Stimulated activated CD4-positive, alpha-beta T cell treated with anti-CD3 and anti-CD28 coated beads, Interleukin-4, amount 100 ng/mL, for 24 hours (primary cell): ENCODE data around the gene APOBEC3B.
A peak's percentile ranks its signal among the peaks of the same experiment; 100 is the strongest.
"Not testable (repeated sequence)": the region's sequence is repeated elsewhere in the genome, so short reads cannot be mapped to it uniquely, and the experiment has no call there.

Experiments
- DNase-seq: peaks from one replicate; pipeline ENCODE4 v3.0.0-alpha.2; 2020

APOBEC3B gene

DNA sequence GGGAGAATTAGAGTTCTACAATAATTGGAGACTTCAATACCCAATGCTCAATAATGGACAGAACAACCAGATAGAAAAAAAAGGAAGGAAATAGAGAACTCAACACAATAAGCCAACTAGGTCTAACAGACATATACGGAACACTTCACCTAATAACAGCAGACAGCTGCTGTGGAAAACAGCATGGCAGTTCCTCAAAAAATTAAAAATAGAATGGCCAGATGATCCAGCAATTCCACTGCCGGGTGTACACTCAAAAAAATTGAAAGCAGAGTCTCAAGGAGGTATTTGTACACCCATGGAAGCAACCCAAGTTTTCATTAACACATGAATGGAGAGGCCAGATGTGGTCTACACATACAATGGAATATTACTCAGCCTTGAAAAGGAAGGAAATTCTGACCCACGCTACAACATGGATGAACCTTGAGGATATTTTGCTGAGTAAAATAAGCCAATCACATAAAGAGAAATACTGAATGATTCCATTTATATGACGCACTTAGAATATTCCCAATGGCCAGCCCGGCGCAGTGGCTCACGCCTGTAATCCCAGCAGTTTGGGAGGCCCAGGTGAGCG is 26.2 kb downstream of the APOBEC3B start:
- not testable (repeated sequence) for DNase-seq

- no peak for DNase-seq
Observed at GRCh38 chr22:39010946-39011345, 28.8 kb downstream of the APOBEC3B start.

DNA sequence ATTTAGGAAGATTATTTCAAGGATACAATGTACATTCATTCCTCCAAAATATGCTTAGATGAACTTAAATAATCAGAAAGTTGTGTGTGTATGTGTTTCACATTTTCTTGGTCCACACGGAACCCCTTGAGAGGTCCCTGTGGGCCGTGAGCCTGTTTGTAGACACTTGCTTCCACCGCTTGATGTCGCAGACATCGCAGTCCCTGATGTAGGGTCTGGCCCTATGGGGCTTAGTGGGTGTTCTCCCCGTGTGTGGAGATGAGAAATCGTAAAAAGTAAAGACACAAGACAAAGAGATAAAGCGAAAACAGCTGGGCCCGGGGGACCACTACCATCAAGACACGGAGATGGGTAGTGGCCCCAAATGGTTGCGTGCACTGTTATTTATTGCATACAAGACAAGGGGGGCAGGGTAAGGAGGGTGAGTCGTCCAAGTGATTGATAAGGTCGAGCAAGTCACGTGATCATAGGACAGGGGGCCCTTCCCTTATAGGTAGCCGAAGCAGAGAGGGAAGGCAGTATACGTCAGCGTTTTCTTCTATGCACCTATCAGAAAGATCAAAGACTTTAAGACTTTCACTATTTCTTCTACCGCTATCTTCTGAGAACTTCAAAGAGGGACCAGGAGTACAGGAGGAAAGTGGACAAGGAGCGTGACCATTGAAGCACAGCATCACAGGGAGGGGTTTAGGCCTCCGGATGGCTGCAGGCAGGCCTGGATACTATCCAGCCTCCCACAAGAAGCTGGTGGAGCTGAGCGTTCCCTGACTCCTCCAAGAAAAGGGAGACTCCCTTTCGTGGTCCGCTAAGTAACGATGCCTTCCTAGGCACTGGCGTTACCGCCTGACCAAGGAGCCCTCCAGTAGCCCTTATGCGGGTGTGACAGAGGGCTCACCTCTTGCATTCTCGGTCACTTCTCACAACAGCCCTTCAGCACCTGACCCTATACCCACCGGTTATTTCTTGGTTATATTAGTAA is 30.7 kb downstream of the APOBEC3B start:
- no peak for DNase-seq

- DNase-seq: not testable (repeated sequence)
Observed at GRCh38 chr22:39013561-39013941, 31.4 kb downstream of the APOBEC3B start.

DNA sequence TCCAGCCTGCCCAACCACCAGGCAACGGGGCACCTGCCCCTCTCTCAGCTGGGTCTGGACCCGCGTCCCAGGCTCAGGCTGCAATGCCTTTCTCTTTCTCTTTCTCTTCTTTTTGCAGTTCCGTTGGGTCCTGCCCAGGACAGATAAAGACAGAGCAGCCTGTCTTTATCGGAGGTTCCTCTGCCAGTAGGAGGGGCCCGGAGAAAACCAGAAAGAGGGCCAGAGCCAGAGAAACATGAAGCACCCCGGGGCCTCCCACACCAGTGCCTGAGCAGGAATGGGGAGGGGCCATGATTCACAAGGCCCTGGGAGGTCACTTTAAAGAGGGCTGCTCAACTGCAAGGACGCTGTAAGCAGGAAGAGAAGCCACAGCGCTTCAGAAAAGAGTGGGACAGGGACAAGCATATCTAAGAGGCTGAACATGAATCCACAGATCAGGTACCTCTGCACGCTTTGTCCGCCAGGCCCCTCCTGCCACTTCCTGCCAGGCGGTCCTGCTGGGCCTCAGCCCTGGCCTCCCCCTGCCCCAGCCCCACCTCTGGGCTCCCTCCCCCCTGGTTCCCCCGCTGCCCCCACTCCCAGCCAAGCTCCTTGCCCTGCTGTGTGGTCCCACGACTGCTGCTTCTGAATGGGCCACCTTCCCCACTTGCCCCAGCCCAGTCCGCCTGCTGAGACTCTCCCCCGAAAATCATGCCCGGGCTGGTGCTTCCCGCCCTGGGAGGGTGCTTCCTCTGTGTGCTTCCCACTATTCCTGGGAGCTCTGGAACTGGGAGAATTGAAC is 32.0 kb downstream of the APOBEC3B start, which contains the start of gene APOBEC3C:
Gene APOBEC3C, plus strand, starts transcription at position 316 of the 781 bp plus-strand sequence. Its CDS starts 106 bp downstream, at position 422.
- DNase-seq: peak; percentile 84

- not testable (repeated sequence) for DNase-seq
Observed at GRCh38 chr22:39014723-39015121, 32.6 kb downstream of the APOBEC3B start.

- DNase-seq: no peak
Observed at GRCh38 chr22:39016592-39016991, 34.4 kb downstream of the APOBEC3B start.

DNA sequence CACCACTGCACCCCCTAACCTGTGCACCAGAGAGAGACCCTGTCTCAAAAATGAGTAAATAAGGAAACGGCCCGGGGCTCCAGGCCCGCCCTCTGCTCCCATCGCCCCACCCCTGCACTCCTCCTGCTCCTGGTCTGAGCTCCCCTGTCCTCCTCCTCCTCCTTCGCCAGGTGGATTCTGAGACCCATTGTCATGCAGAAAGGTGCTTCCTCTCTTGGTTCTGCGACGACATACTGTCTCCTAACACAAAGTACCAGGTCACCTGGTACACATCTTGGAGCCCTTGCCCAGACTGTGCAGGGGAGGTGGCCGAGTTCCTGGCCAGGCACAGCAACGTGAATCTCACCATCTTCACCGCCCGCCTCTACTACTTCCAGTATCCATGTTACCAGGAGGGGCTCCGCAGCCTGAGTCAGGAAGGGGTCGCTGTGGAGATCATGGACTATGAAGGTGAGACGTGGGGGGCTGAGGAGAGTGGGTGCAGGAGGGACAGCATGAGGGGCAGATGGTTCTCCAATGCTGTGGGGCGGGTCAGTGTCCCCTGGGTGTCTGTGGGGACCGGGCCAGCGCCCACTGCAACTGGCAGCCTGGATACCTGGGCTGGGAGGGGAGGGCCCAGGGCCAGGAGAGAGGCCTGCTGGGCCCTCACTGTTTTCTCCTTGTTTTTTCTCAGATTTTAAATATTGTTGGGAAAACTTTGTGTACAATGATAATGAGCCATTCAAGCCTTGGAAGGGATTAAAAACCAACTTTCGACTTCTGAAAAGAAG is 35.6 kb downstream of the APOBEC3B start:
- DNase-seq: no peak

DNA sequence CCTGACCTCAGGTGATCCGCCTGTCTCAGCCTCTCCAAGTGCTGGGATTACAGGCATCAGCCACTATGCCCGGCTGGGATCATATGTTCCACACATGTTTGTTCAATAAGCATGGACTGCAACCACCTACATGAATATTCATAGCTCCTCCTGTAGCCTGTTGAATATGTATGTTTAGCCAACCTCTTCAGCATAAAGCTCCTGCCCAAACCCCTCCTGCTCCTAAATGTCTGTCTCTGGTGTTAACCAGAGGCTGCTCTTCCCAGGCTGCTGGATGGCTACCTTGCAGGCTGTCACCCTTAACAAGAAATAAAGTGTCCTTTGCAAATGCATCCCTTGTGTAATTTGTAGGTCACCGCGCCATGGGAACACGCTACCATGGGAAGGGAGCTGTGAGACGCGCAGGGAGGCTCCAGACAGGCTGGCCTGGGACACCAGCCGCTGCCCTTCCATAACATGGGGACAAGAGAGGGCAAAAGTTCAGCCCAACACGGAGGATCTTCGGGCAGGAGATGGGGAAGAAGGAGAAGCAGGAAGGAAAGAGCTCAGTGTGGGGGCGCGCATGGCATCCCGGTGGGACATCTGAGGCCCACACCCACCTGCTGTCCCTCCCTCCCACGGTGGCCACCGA is 38.0 kb downstream of the APOBEC3B start:
- DNase-seq: not testable (repeated sequence)

DNA sequence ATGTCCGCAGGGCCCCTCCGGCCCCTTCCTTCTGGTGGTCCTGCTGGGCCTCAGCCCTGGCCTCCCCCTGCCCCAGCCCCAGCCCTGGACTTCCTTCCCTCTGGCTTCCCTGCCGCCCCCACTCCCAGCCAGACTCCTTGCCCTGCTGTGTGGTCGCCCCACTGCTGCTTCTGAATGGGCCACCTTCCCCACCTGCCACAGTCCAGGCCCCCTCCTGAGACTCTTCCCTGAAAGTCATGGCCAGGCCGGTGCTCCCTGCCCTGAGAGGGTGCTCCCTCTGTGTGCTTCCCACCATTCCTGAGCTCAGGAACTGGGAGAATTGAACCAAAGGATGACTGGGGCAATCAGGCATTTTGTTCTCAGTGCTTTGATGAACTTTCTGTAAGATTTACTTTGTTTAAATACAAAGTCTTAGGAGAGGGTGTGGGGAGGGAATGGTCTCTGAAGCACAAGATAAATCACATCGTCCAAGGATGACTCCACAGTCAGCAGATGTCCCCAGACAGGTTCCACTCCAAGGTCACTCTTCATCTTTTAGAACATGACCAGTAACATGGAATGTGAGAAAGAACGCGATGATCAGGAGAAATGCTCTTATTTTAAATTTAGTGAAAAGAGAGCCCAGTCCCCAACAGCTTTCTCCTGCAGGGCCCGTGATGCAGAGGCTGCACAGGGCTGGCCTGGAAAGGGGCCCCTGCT is 39.6 kb downstream of the APOBEC3B start:
- no peak for DNase-seq

DNA sequence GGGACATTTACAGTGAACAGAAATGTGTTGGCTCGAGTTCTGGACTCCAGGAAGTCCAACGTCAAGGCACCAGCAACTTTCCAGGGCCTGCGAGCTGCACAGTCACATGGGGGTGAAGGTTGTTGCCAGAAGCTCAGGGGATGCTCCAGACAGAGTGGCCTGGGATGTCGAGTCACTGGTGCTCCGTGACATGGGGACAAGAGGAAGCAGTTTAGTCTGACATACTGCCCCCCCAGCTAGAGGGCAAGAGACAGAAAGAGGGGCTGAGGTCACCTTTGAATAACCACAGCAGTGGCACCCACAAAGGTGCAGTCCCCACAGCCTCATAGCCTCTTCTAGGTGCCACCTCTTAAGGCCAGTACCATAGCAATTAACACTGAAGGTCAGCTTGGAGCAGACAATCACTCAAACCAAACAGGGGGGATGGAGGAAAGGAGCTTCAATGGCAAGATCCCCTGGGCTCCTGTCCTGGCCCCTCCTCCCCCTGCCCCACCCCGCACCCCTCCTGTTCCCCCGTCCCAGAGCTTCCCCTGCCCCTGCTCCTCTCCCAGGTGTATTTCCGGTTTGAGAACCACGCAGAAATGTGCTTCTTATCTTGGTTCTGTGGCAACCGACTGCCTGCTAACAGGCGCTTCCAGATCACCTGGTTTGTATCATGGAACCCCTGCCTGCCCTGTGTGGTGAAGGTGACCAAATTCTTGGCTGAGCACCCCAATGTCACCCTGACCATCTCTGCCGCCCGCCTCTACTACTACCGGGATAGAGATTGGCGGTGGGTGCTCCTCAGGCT is 42.6 kb downstream of the APOBEC3B start:
- no peak for DNase-seq

DNA sequence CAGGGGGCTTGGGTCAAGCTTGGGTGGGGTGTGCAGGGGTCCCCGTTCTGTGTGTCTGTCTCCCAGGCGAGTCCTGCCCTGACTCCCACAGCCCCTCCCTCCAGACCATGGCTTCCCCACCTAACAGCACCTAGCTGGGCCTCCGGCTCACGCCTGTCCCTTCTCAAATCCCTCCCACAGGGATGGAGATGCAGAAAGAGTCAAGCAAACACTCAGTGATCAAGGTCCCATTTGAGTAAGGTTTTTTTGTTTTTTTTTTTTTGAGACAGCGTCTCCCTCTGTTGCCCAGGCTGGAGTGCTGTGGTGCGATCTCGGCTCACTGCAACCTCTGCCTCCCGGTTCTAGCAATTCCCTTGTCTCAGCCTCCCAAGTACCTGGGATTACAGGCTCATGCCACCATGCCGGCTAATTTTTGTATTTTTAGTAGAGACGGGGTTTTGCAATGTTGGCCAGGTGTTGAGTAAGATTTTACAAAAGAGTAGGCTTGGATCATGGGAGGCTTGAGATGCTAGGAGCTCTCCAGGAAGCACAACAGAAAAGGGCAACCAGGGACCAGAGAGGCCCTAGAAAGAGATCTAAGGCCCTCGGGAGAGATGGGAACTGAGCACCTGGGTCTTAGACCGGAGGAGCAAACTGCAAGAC is 44.5 kb downstream of the APOBEC3B start:
- no peak for DNase-seq

GRCh38 chr22:39027717-39028116 is 45.6 kb downstream of the APOBEC3B start:
- DNase-seq: no peak

DNA sequence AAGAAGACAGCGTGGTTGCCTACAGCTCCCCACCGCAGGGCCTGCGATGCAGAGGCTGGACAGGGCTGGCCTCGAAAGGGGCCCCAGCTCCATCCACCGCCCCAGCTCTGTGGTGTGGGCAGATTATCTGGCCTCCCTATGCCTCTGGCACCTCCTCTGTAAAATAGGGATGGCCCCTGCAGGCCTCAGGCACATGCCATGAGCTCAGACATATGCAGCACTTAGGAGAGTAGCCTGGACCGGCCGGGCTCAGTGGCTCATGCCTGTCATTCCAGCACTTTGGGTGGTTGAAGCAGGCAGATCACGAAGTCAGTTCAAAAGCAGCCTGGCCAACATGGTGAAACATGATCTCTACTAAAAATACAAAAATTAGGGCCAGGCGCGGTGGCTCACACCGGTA is 46.1 kb downstream of the APOBEC3B start:
- DNase-seq: no peak

GRCh38 chr22:39029227-39029626 is 47.1 kb downstream of the APOBEC3B start:
- DNase-seq: no peak

DNA sequence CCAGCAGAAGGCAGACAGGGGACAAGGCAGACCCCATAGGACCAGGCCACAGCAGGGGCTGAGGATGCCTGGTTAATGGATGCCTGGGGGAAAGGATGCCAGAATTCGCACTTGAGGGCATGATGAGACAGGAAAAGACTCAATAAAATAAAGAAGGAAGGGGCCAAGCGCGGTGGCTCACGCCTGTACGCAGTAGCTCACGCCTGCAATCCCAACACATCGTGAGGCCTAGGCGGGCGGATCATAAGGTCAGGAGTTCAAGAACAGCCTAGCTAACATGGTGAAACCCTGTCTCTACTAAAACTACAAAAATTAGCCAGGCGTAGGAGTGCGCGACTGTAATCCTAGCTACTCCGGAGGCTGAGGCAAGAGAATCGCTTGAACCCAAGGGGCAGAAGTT is 48.6 kb downstream of the APOBEC3B start:
- no peak for DNase-seq

GRCh38 chr22:39031434-39032295 is 49.5 kb downstream of the APOBEC3B start:
- not testable (repeated sequence) for DNase-seq

DNA sequence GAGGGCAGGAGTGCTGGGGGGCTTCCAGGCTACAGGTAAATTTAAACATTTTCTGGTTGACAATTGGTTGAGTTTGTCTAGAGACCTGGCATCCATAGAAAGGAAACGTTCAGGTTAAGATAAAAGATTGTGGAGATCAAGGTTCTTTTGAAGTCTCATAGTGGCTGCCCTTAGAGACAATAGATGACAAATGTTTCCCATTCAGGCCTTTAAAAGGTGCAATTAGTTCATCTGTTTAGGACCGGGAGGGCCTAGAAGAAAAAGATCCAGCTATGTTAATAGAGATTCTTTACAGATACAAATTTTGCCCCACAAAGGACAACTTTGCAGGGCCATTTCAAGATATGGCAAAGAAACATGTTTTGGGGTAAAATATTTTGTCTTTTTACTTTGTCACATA is 54.9 kb downstream of the APOBEC3B start:
- not testable (repeated sequence) for DNase-seq
